Measurements from ENCODE around the gene ADRB1. TPM values are rescaled to one million over a fixed set of nuclear protein-coding genes. Genes with fewer than 3 reads are reported as not detected.

Gene ADRB1
- total RNA-seq, 2 experiments from 2014 or later: 0.08 to 0.11 TPM

DNA sequence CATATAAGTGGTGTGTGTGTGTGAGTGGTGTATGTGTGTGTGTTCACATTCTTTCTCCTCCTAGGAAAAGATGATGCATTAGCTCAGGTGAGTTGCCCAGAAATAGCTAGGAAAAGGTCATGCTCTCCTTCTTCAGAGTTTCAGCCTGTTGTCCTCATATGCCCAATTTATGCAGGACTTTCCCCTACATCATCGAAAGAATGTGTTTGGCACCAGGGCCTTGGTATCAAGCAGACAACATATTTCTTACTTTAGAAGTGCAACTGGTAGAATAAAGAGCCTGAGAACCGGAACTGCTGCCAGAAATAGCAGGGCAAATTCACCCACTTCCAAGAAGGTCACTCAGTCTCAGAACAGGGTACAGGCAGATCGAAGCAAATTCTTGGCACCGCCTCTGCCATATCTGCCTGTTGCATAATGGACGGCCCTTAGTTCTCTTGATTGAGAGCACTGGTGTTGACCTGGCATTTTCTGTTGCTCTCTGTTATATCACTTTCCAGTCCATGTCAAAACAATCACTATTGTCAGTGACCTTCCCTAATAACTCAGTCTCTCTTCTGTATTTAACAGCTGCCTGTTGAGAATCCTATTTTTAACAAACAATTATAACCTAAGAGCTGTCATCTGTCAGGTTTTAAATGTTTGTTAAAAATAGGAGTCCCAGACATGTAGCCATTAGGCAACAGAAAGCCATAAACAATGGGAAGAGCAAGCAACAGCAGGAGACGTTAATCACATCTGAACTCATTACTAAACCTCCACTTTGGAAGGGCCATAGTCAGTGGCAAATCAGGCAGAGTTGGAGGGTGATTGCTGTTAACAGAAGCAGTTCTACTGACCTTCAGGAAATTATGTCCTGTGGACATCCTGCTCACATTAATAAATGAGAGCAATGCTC, 20.7 kb downstream of the ADRB1 start:
- H3K27ac Mint-ChIP-seq: no peak overlapping the region
- no peaks in the 10 kb centered on the region for H3K36me3 Mint-ChIP-seq (ENCODE audit: low read depth)

DNA sequence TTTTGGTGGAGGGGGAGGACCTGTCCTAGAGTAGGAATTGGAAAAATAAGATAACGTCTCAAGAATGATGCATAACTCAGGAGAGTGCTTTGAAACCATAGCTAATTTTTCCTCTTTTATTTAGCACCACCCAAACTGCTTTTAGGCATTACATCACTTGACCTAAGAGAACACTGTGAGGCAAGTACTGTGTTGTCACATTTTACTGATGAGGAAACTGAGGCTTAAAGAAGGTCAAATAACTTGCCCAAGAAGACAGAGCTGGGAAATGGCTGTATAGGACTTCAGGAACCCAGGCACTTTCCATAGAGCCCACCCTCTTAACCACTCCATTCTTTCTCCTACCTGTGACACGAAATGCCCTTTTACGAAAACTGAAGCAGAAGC, 21.4 kb downstream of the ADRB1 start:
- CTCF ChIA-PET: no interaction called here
- no peak overlapping the region for H3K4me3 Mint-ChIP-seq
- POLR2A ChIA-PET: no interaction called here
- H3K9me3 ChIP-seq (ENCODE audit: control insufficient read depth in 1 of 2, insufficient read depth in 1 of 2, low read length in 2 of 2): no peaks in the 10 kb centered on the region
- H3K4me3 ChIP-seq (ENCODE audit: low read length): no peak overlapping the region
- DNase-seq (no peak), ATAC-seq (ENCODE audit: poor library complexity) (no peak)
- TF ChIP-seq, protein P1, sequence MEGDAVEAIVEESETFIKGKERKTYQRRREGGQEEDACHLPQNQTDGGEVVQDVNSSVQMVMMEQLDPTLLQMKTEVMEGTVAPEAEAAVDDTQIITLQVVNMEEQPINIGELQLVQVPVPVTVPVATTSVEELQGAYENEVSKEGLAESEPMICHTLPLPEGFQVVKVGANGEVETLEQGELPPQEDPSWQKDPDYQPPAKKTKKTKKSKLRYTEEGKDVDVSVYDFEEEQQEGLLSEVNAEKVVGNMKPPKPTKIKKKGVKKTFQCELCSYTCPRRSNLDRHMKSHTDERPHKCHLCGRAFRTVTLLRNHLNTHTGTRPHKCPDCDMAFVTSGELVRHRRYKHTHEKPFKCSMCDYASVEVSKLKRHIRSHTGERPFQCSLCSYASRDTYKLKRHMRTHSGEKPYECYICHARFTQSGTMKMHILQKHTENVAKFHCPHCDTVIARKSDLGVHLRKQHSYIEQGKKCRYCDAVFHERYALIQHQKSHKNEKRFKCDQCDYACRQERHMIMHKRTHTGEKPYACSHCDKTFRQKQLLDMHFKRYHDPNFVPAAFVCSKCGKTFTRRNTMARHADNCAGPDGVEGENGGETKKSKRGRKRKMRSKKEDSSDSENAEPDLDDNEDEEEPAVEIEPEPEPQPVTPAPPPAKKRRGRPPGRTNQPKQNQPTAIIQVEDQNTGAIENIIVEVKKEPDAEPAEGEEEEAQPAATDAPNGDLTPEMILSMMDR (IDR thresholded peaks at IDR 0.05): no peak
- peaks cover 5% of the 10 kb centered on the region for H3K4me1 ChIP-seq (ENCODE audit: insufficient read depth, low read length)
- H3K27ac ChIP-seq (ENCODE audit: low read depth in 1 of 2, low read length in 2 of 2): no peak overlapping the region
- no peaks in the 10 kb centered on the region for H3K27me3 ChIP-seq (ENCODE audit: control insufficient read depth in 1 of 2, insufficient read depth in 2 of 2, low read length in 2 of 2)
- H3K27me3 Mint-ChIP-seq: peaks cover 8% of the 10 kb centered on the region
- peaks cover 13% of the 10 kb centered on the region for H3K4me1 Mint-ChIP-seq (ENCODE audit: low read depth)
- no peak overlapping the region for H3K27ac Mint-ChIP-seq
- no peaks in the 10 kb centered on the region for H3K9me3 Mint-ChIP-seq
- no peaks in the 10 kb centered on the region for H3K36me3 Mint-ChIP-seq (ENCODE audit: low read depth)
- H3K36me3 ChIP-seq (ENCODE audit: insufficient read depth, low read length): no peaks in the 10 kb centered on the region
- intact Hi-C loops (cut with DNase I, micrococcal nuclease): no loop called here

More for the DNA sequence above, 20.7 kb downstream of the ADRB1 start:
- H3K27me3 Mint-ChIP-seq: peaks cover 8% of the 10 kb centered on the region
- ChIA-PET POLR2A (no interaction called here), CTCF (no interaction called here)
- H3K27me3 ChIP-seq (ENCODE audit: control insufficient read depth in 1 of 2, insufficient read depth in 2 of 2, low read length in 2 of 2): no peaks in the 10 kb centered on the region
- no peak overlapping the region for H3K27ac ChIP-seq (ENCODE audit: low read depth in 1 of 2, low read length in 2 of 2)
- intact Hi-C loops (cut with DNase I, micrococcal nuclease): no loop called here
- no peak overlapping the region for H3K4me3 Mint-ChIP-seq
- TF ChIP-seq, protein P1 (IDR thresholded peaks at IDR 0.05): no peak
- peaks cover 13% of the 10 kb centered on the region for H3K4me1 Mint-ChIP-seq (ENCODE audit: low read depth)
- H3K36me3 ChIP-seq (ENCODE audit: insufficient read depth, low read length): no peaks in the 10 kb centered on the region
- no peaks in the 10 kb centered on the region for H3K9me3 ChIP-seq (ENCODE audit: control insufficient read depth in 1 of 2, insufficient read depth in 1 of 2, low read length in 2 of 2)
- no peak for ATAC-seq (ENCODE audit: poor library complexity)
- no peak overlapping the region for H3K4me3 ChIP-seq (ENCODE audit: low read length)
- no peak for DNase-seq
- no peaks in the 10 kb centered on the region for H3K9me3 Mint-ChIP-seq
- H3K4me1 ChIP-seq (ENCODE audit: insufficient read depth, low read length): peaks cover 5% of the 10 kb centered on the region

DNA sequence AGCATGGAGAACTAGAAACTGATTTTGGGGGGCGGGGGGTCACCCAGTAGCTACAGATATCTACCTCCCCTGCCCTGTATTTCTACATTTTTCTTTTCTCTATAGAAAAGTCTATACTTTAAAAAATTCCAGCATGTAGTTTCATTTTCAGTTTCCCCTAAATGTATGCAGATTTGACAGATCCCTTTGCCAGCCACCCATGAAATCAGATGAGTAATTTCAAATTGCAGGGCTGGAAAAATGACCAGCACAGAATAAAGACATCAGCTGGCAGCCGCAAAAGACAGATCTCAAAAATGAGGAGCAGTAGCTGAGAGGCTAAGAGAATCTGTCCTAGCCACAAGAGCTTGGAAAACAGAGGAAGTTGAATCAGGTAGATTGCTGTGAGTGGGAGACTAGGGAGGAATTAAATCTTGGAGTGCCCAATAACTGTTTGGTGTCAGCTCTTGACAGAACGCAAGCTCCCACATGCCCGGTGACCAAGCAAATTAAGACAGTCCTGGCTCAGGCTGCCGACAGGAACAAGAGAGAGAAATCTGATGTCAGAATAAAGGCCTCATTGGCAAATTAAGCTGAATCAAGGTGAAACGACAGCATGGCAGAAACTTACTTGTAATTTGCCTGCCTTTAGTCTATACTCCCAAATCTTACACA, 24.5 kb downstream of the ADRB1 start:
- no peak overlapping the region for H3K4me3 Mint-ChIP-seq

More for the DNA sequence above, 24.5 kb downstream of the ADRB1 start:
- Mint-ChIP-seq H3K9me3 (no peaks in the 10 kb centered on the region), H3K27me3 (peaks cover 8% of the 10 kb centered on the region), H3K36me3 (ENCODE audit: low read depth) (no peaks in the 10 kb centered on the region), H3K27ac (no peak overlapping the region), H3K4me1 (ENCODE audit: low read depth) (peaks cover 11% of the 10 kb centered on the region)
- TF ChIP-seq, protein P1 (IDR thresholded peaks at IDR 0.05): no peak
- H3K36me3 ChIP-seq (ENCODE audit: insufficient read depth, low read length): no peaks in the 10 kb centered on the region
- H3K4me3 ChIP-seq (ENCODE audit: low read length): no peak overlapping the region
- no peak for DNase-seq
- H3K9me3 ChIP-seq (ENCODE audit: control insufficient read depth in 1 of 2, insufficient read depth in 1 of 2, low read length in 2 of 2): no peaks in the 10 kb centered on the region
- intact Hi-C loops (cut with DNase I, micrococcal nuclease): no loop called here
- H3K4me1 ChIP-seq (ENCODE audit: insufficient read depth, low read length): peaks cover 8% of the 10 kb centered on the region
- H3K27me3 ChIP-seq (ENCODE audit: control insufficient read depth in 1 of 2, insufficient read depth in 2 of 2, low read length in 2 of 2): no peaks in the 10 kb centered on the region
- ChIA-PET POLR2A (interaction anchor here (1.7 kb wide), 1 partner anchor 14 kb away, joined by 4 read pairs; no protein-coding TSS in a partner anchor), CTCF (no interaction called here)
- H3K27ac ChIP-seq (ENCODE audit: low read depth in 1 of 2, low read length in 2 of 2): no peak overlapping the region
- no peak for ATAC-seq (ENCODE audit: poor library complexity)

Data from CD4-positive, alpha-beta T cell (primary cell).